Activated gamma-delta T cell (primary cell): ENCODE measurements around the gene KDM4B.
"Not testable (repeated sequence)": the region's sequence is repeated elsewhere in the genome, so short reads cannot be mapped to it uniquely, and the experiment has no call there.

Source experiments
- DNase-seq: peaks from one replicate; lab custom pipeline; 2025; lab: John Stamatoyannopoulos, UW

Gene KDM4B

GRCh38 chr19:4967738-4968461 lies 1.0 kb upstream of the KDM4B start:
- DNase-seq = no peak

- no peak for DNase-seq
These were observed 419 bp downstream of the KDM4B start for GRCh38 chr19:4969292-4969771.

- DNase-seq = no peak
These were observed 1.0 kb downstream of the KDM4B start for GRCh38 chr19:4969772-4970531.

- DNase-seq = no peak
These were observed 1.9 kb downstream of the KDM4B start for GRCh38 chr19:4970558-4971423.

- DNase-seq = no peak
These were observed 2.5 kb downstream of the KDM4B start for GRCh38 chr19:4971424-4971793.

- DNase-seq = no peak
These were observed 3.0 kb downstream of the KDM4B start for GRCh38 chr19:4971816-4972495.

GRCh38 chr19:4972509-4973230 lies 3.8 kb downstream of the KDM4B start:
- DNase-seq = no peak

GRCh38 chr19:4974880-4975469 lies 6.1 kb downstream of the KDM4B start:
- DNase-seq = no peak

- not testable (repeated sequence) for DNase-seq
These were observed 6.7 kb downstream of the KDM4B start for GRCh38 chr19:4975601-4976000.

GRCh38 chr19:4976401-4977298 lies 7.7 kb downstream of the KDM4B start:
- DNase-seq = no peak

- no peak for DNase-seq
These were observed 8.6 kb downstream of the KDM4B start for GRCh38 chr19:4977299-4978174.

GRCh38 chr19:4979211-4979807 lies 10.4 kb downstream of the KDM4B start:
- DNase-seq = no peak

- no peak for DNase-seq
These were observed 11.2 kb downstream of the KDM4B start for GRCh38 chr19:4980067-4980466.

GRCh38 chr19:4980838-4981680 lies 12.1 kb downstream of the KDM4B start:
- no peak for DNase-seq

- no peak for DNase-seq
These were observed 12.7 kb downstream of the KDM4B start for GRCh38 chr19:4981681-4981958.

- no peak for DNase-seq
These were observed 14.6 kb downstream of the KDM4B start for GRCh38 chr19:4983346-4984105.

- DNase-seq = no peak
These were observed 15.1 kb downstream of the KDM4B start for GRCh38 chr19:4984106-4984380.
